Measurements from ENCODE around the gene LRRC30.

LRRC30 gene

DNA sequence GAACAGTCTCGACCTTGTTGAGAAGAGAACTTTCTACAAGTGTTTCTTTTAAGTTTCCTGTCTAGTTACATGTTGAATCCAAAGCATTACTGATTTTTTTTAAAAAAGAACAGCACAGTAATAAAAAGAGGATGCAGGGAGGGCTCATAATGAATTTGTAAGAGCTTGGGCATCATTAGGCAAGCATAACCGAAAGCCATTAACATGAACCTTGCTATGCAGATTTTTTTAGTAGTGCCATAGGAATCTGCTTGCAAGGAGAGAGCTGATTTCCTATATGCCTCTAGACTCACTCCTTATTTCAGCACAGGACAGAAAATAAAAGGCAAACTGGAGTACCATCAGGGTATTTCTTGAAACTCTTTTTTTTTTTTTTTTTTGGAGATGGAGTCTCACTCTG, 5.2 kb downstream of the LRRC30 start:
- Histone ChIP-seq H2BK120ac (ENCODE audit: insufficient read depth, low read length, poor library complexity) (no peak overlapping the region), H3K79me1 (ENCODE audit: low read length) (no peaks in the 10 kb centered on the region), H3K4ac (ENCODE audit: low read depth, low read length) (no peak overlapping the region), H4K8ac (ENCODE audit: low read depth, low read length) (no peak overlapping the region), H3K36me3 (ENCODE audit: control insufficient read depth in 1 of 2, insufficient read depth in 2 of 2, low read length in 2 of 2) (no peaks in the 10 kb centered on the region), H3K9ac (ENCODE audit: low read length) (no peak overlapping the region), H2BK5ac (ENCODE audit: low read depth, low read length, poor library complexity) (no peak overlapping the region), H3K4me1 (ENCODE audit: control insufficient read depth in 1 of 2, insufficient read depth in 2 of 2, low read length in 2 of 2) (no peaks in the 10 kb centered on the region), H3K4me2 (ENCODE audit: low read length) (no peak overlapping the region), H4K91ac (ENCODE audit: low read depth, low read length) (no peak overlapping the region), H3K23ac (ENCODE audit: low read length) (no peak overlapping the region), H3K18ac (ENCODE audit: low read length) (no peak overlapping the region), H3K79me2 (ENCODE audit: control insufficient read depth, insufficient read depth, low read length, poor library complexity) (no peaks in the 10 kb centered on the region), H3K4me3 (ENCODE audit: low read depth, low read length) (no peak overlapping the region), H4K12ac (ENCODE audit: low read depth, low read length) (no peak overlapping the region), H3K27me3 (ENCODE audit: insufficient read depth, low read length) (no peaks in the 10 kb centered on the region), H2AK5ac (ENCODE audit: low read length) (no peak overlapping the region), H2AFZ (ENCODE audit: insufficient read depth, low read length, poor library complexity) (no peak overlapping the region), H3K9me3 (ENCODE audit: insufficient read depth, low read depth, low read length) (peaks cover 2% of the 10 kb centered on the region), H2BK12ac (ENCODE audit: low read length) (no peak overlapping the region), H3K14ac (ENCODE audit: low read length) (no peak overlapping the region), H3K27ac (ENCODE audit: low read depth, low read length) (no peak overlapping the region)
- no peak for DNase-seq
- no CpG with 5 or more reads among the region's 2 CpGs for WGBS (ENCODE audit: extremely low coverage, insufficient coverage, insufficient read length)

DNA sequence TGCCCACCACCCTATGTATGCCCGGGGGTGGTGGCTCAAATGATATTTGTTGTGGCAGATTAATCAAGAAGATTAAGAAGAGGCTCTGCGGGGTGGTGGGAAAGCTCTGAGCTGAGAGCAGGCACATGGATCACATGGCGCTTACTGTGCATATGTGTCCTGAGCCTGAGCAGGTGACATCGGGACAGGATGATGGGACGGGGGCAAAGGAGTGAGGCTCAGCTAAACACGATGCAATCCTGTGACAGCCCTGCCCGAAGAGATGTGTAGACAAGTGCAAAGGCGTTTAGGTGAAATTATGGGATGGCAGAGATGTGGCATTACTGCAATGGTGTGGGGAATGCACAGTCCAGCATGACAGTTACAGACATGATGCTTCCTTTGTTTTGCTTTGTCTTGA, 6.0 kb downstream of the LRRC30 start:
- H2BK120ac ChIP-seq (ENCODE audit: insufficient read depth, low read length, poor library complexity): no peak overlapping the region
- H3K9me3 ChIP-seq (ENCODE audit: insufficient read depth, low read depth, low read length): no peaks in the 10 kb centered on the region
- H4K8ac ChIP-seq (ENCODE audit: low read depth, low read length): no peak overlapping the region
- no peak overlapping the region for H3K9ac ChIP-seq (ENCODE audit: low read length)
- H3K4ac ChIP-seq (ENCODE audit: low read depth, low read length): no peak overlapping the region
- no peak overlapping the region for H3K4me2 ChIP-seq (ENCODE audit: low read length)
- no peak overlapping the region for H3K14ac ChIP-seq (ENCODE audit: low read length)
- H2BK5ac ChIP-seq (ENCODE audit: low read depth, low read length, poor library complexity): no peak overlapping the region
- no peak overlapping the region for H4K91ac ChIP-seq (ENCODE audit: low read depth, low read length)
- no peak overlapping the region for H2BK12ac ChIP-seq (ENCODE audit: low read length)
- H3K79me2 ChIP-seq (ENCODE audit: control insufficient read depth, insufficient read depth, low read length, poor library complexity): no peaks in the 10 kb centered on the region
- no peaks in the 10 kb centered on the region for H3K4me1 ChIP-seq (ENCODE audit: control insufficient read depth in 1 of 2, insufficient read depth in 2 of 2, low read length in 2 of 2)
- H3K18ac ChIP-seq (ENCODE audit: low read length): no peak overlapping the region
- DNase-seq: no peak
- H3K79me1 ChIP-seq (ENCODE audit: low read length): no peaks in the 10 kb centered on the region
- no peak overlapping the region for H2AK5ac ChIP-seq (ENCODE audit: low read length)
- no peak overlapping the region for H3K23ac ChIP-seq (ENCODE audit: low read length)
- no peak overlapping the region for H3K4me3 ChIP-seq (ENCODE audit: low read depth, low read length)
- no peak overlapping the region for H3K27ac ChIP-seq (ENCODE audit: low read depth, low read length)
- no CpG with 5 or more reads among the region's 8 CpGs for WGBS (ENCODE audit: extremely low coverage, insufficient coverage, insufficient read length)
- no peak overlapping the region for H4K12ac ChIP-seq (ENCODE audit: low read depth, low read length)
- no peaks in the 10 kb centered on the region for H3K27me3 ChIP-seq (ENCODE audit: insufficient read depth, low read length)
- H2AFZ ChIP-seq (ENCODE audit: insufficient read depth, low read length, poor library complexity): no peak overlapping the region
- H3K36me3 ChIP-seq (ENCODE audit: control insufficient read depth in 1 of 2, insufficient read depth in 2 of 2, low read length in 2 of 2): no peaks in the 10 kb centered on the region

- Histone ChIP-seq H3K14ac (ENCODE audit: low read length) (no peak overlapping the region), H3K36me3 (ENCODE audit: control insufficient read depth in 1 of 2, insufficient read depth in 2 of 2, low read length in 2 of 2) (no peaks in the 10 kb centered on the region), H3K18ac (ENCODE audit: low read length) (no peak overlapping the region), H4K91ac (ENCODE audit: low read depth, low read length) (no peak overlapping the region), H4K8ac (ENCODE audit: low read depth, low read length) (no peak overlapping the region), H2BK12ac (ENCODE audit: low read length) (no peak overlapping the region), H3K4me3 (ENCODE audit: low read depth, low read length) (no peak overlapping the region), H2AFZ (ENCODE audit: insufficient read depth, low read length, poor library complexity) (no peak overlapping the region), H2BK120ac (ENCODE audit: insufficient read depth, low read length, poor library complexity) (no peak overlapping the region), H3K79me2 (ENCODE audit: control insufficient read depth, insufficient read depth, low read length, poor library complexity) (no peaks in the 10 kb centered on the region), H3K4me2 (ENCODE audit: low read length) (no peak overlapping the region), H3K23ac (ENCODE audit: low read length) (no peak overlapping the region), H4K12ac (ENCODE audit: low read depth, low read length) (no peak overlapping the region), H3K9ac (ENCODE audit: low read length) (no peak overlapping the region), H3K27ac (ENCODE audit: low read depth, low read length) (no peak overlapping the region), H3K9me3 (ENCODE audit: insufficient read depth, low read depth, low read length) (no peaks in the 10 kb centered on the region), H3K79me1 (ENCODE audit: low read length) (no peaks in the 10 kb centered on the region), H3K4ac (ENCODE audit: low read depth, low read length) (no peak overlapping the region), H2AK5ac (ENCODE audit: low read length) (no peak overlapping the region), H3K27me3 (ENCODE audit: insufficient read depth, low read length) (no peaks in the 10 kb centered on the region), H2BK5ac (ENCODE audit: low read depth, low read length, poor library complexity) (no peak overlapping the region), H3K4me1 (ENCODE audit: control insufficient read depth in 1 of 2, insufficient read depth in 2 of 2, low read length in 2 of 2) (no peaks in the 10 kb centered on the region)
- no CpG with 5 or more reads among the region's 6 CpGs for WGBS (ENCODE audit: extremely low coverage, insufficient coverage, insufficient read length)
- no peak for DNase-seq
Observed at GRCh38 chr18:7237673-7238272, 6.9 kb downstream of the LRRC30 start.

DNA sequence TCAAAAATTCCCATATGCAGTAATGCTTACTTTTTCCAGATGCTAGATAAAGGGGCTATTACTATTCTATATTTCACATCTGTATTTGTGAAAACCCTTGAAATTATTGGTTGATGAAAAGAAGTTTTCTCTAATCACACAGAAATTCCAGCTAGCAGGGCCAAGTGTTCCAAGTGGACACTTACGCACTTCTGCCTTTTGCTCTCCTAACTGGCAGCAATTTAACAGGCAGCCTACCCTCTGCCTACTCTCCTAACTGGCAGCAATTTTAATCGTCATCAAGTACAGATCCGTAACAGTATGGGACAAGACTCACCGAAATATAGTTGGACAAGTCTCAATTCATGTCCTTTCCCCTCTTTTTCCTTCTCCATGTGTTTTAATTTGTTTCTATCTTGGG, 12.0 kb downstream of the LRRC30 start:
- H3K27ac ChIP-seq (ENCODE audit: low read depth, low read length): no peak overlapping the region
- DNase-seq: no peak
- no peak overlapping the region for H2AFZ ChIP-seq (ENCODE audit: insufficient read depth, low read length, poor library complexity)
- no CpG with 5 or more reads among the region's 4 CpGs for WGBS (ENCODE audit: extremely low coverage, insufficient coverage, insufficient read length)
- no peak overlapping the region for H3K4ac ChIP-seq (ENCODE audit: low read depth, low read length)
- no peak overlapping the region for H3K14ac ChIP-seq (ENCODE audit: low read length)
- no peaks in the 10 kb centered on the region for H3K27me3 ChIP-seq (ENCODE audit: insufficient read depth, low read length)
- no peak overlapping the region for H2AK5ac ChIP-seq (ENCODE audit: low read length)
- no peaks in the 10 kb centered on the region for H3K79me2 ChIP-seq (ENCODE audit: control insufficient read depth, insufficient read depth, low read length, poor library complexity)
- H4K12ac ChIP-seq (ENCODE audit: low read depth, low read length): no peak overlapping the region
- H4K8ac ChIP-seq (ENCODE audit: low read depth, low read length): no peak overlapping the region
- no peak overlapping the region for H3K9ac ChIP-seq (ENCODE audit: low read length)
- no peaks in the 10 kb centered on the region for H3K36me3 ChIP-seq (ENCODE audit: control insufficient read depth in 1 of 2, insufficient read depth in 2 of 2, low read length in 2 of 2)
- H2BK5ac ChIP-seq (ENCODE audit: low read depth, low read length, poor library complexity): no peak overlapping the region
- H3K4me1 ChIP-seq (ENCODE audit: control insufficient read depth in 1 of 2, insufficient read depth in 2 of 2, low read length in 2 of 2): no peaks in the 10 kb centered on the region
- no peak overlapping the region for H2BK12ac ChIP-seq (ENCODE audit: low read length)
- H3K9me3 ChIP-seq (ENCODE audit: insufficient read depth, low read depth, low read length): no peaks in the 10 kb centered on the region
- no peak overlapping the region for H4K91ac ChIP-seq (ENCODE audit: low read depth, low read length)
- no peak overlapping the region for H3K4me3 ChIP-seq (ENCODE audit: low read depth, low read length)
- no peak overlapping the region for H3K18ac ChIP-seq (ENCODE audit: low read length)
- H2BK120ac ChIP-seq (ENCODE audit: insufficient read depth, low read length, poor library complexity): no peak overlapping the region
- no peaks in the 10 kb centered on the region for H3K79me1 ChIP-seq (ENCODE audit: low read length)
- H3K23ac ChIP-seq (ENCODE audit: low read length): no peak overlapping the region
- H3K4me2 ChIP-seq (ENCODE audit: low read length): no peak overlapping the region
